Measurements from ENCODE around the gene GGN. TPM values are rescaled to one million over a fixed set of nuclear protein-coding genes. Genes with fewer than 3 reads are reported as not detected.

The GGN gene
- total RNA-seq, 4 donors from 2014 or later = 0.33 to 2.2 (median 0.91) TPM; not detected in 1

- intact Hi-C loops (cut with DNase I) = no loop called here
- Histone ChIP-seq H3K4me1 (no peaks in the 10 kb centered on the region), H3K9me3 (no peaks in the 10 kb centered on the region), H3K27me3 (peaks cover 0 to 64% (median 3%) of the 10 kb centered on the region in 4 donors), H3K4me3 (no peak overlapping the region), H3K36me3 (no peaks in the 10 kb centered on the region), H3K27ac (replicated peaks in 1 of 4) (no peak overlapping the region)
- no peak for TF ChIP-seq EP300 (IDR thresholded peaks at IDR 0.05)
- TF ChIP-seq CTCF (IDR thresholded peaks at IDR 0.05) = no peak
- TF ChIP-seq POLR2A (IDR thresholded peaks at IDR 0.05; ENCODE audit: low read depth) = no peak
- TF ChIP-seq POLR2AphosphoS5 (IDR thresholded peaks at IDR 0.05) = no peak
- 87% methylated on average over 4 of the region's 5 CpGs for WGBS
- DNase-seq (ENCODE audit: extremely low spot score) = no peak
These were observed 36.4 kb upstream of the GGN start for GRCh38 chr19:38424272-38424671.

- intact Hi-C loops (cut with DNase I) = no loop called here
- H3K9me3 ChIP-seq = no peaks in the 10 kb centered on the region
- H3K4me1 ChIP-seq = peaks cover 9 to 11% (median 11%) of the 10 kb centered on the region in 4 donors
- H3K27me3 ChIP-seq = peaks cover 0 to 82% (median 9%) of the 10 kb centered on the region in 4 donors
- H3K4me3 ChIP-seq = no peak overlapping the region
- H3K36me3 ChIP-seq = no peaks in the 10 kb centered on the region
- TF ChIP-seq POLR2A (IDR thresholded peaks at IDR 0.05; ENCODE audit: low read depth) = no peak
- no peak for TF ChIP-seq POLR2AphosphoS5 (IDR thresholded peaks at IDR 0.05)
- no peak for TF ChIP-seq CTCF (IDR thresholded peaks at IDR 0.05)
- no peak for TF ChIP-seq EP300 (IDR thresholded peaks at IDR 0.05)
- DNase-seq (ENCODE audit: extremely low spot score) = no peak
- WGBS = 79% methylated on average over 4 of the region's 7 CpGs
- no peak overlapping the region for H3K27ac ChIP-seq (replicated peaks in 1 of 4)
These were observed 34.6 kb upstream of the GGN start for GRCh38 chr19:38422438-38422837.

- no peak for DNase-seq (ENCODE audit: extremely low spot score)
- Histone ChIP-seq H3K4me3 (no peak overlapping the region), H3K27ac (replicated peaks in 1 of 4) (no peak overlapping the region), H3K4me1 (peaks cover 10 to 13% (median 12%) of the 10 kb centered on the region in 4 donors), H3K9me3 (no peaks in the 10 kb centered on the region), H3K36me3 (no peaks in the 10 kb centered on the region), H3K27me3 (peaks cover 0 to 88% (median 12%) of the 10 kb centered on the region in 4 donors)
- no peak for TF ChIP-seq POLR2A (IDR thresholded peaks at IDR 0.05; ENCODE audit: low read depth)
- no peak for TF ChIP-seq POLR2AphosphoS5 (IDR thresholded peaks at IDR 0.05)
- TF ChIP-seq EP300 (IDR thresholded peaks at IDR 0.05) = no peak
- TF ChIP-seq CTCF (IDR thresholded peaks at IDR 0.05) = no peak
- intact Hi-C loops (cut with DNase I) = no loop called here
- 74% methylated on average over 14 of the region's 14 CpGs for WGBS
These were observed 34.0 kb upstream of the GGN start for GRCh38 chr19:38421856-38422255.

GRCh38 chr19:38420935-38421334, 33.1 kb upstream of the GGN start:
- Histone ChIP-seq H3K4me1 (peaks cover 10 to 13% (median 12%) of the 10 kb centered on the region in 4 donors), H3K9me3 (no peaks in the 10 kb centered on the region), H3K27me3 (peaks cover 0 to 94% (median 12%) of the 10 kb centered on the region in 4 donors), H3K27ac (replicated peaks in 1 of 4) (no peak overlapping the region), H3K4me3 (no peak overlapping the region), H3K36me3 (no peaks in the 10 kb centered on the region)
- TF ChIP-seq POLR2AphosphoS5 (IDR thresholded peaks at IDR 0.05) (no peak), EP300 (IDR thresholded peaks at IDR 0.05) (no peak), CTCF (IDR thresholded peaks at IDR 0.05) (no peak), POLR2A (IDR thresholded peaks at IDR 0.05; ENCODE audit: low read depth) (no peak)
- DNase-seq (ENCODE audit: extremely low spot score) = no peak
- intact Hi-C loops (cut with DNase I) = no loop called here
- whole genome bisulfite sequencing = 82% methylated on average over 5 of the region's 9 CpGs

Data from esophagus muscularis mucosa (tissue), 4 donors.